ENCODE results near the gene PLCG1.

PLCG1 gene

GRCh38 chr20:41145821-41146620 lies 8.7 kb downstream of the PLCG1 start:
- no peak for DNase-seq (ENCODE audit: extremely low read depth, low read depth)
- TF ChIP-seq CTCF (IDR thresholded peaks at IDR 0.05; ENCODE audit: low read depth, low read length, missing control alignments): no peak
- no peak overlapping the region for H3K4me3 ChIP-seq (replicated peaks; ENCODE audit: low read depth, low read length)

GRCh38 chr20:41147767-41148191 lies 10.4 kb downstream of the PLCG1 start:
- no peak overlapping the region for H3K4me3 ChIP-seq (replicated peaks; ENCODE audit: low read depth, low read length)
- no peak for DNase-seq (ENCODE audit: extremely low read depth, low read depth)
- no peak for TF ChIP-seq CTCF (IDR thresholded peaks at IDR 0.05; ENCODE audit: low read depth, low read length, missing control alignments)

GRCh38 chr20:41148942-41149341 lies 11.6 kb downstream of the PLCG1 start:
- H3K4me3 ChIP-seq (replicated peaks; ENCODE audit: low read depth, low read length): no peak overlapping the region
- DNase-seq (ENCODE audit: extremely low read depth, low read depth): no peak
- TF ChIP-seq CTCF (IDR thresholded peaks at IDR 0.05; ENCODE audit: low read depth, low read length, missing control alignments): no peak

GRCh38 chr20:41150664-41151063 lies 13.3 kb downstream of the PLCG1 start:
- no peak overlapping the region for H3K4me3 ChIP-seq (replicated peaks; ENCODE audit: low read depth, low read length)
- TF ChIP-seq CTCF (IDR thresholded peaks at IDR 0.05; ENCODE audit: low read depth, low read length, missing control alignments): no peak
- DNase-seq (ENCODE audit: extremely low read depth, low read depth): no peak

GRCh38 chr20:41151134-41151869 lies 14.0 kb downstream of the PLCG1 start:
- TF ChIP-seq CTCF (IDR thresholded peaks at IDR 0.05; ENCODE audit: low read depth, low read length, missing control alignments): no peak
- no peak overlapping the region for H3K4me3 ChIP-seq (replicated peaks; ENCODE audit: low read depth, low read length)

GRCh38 chr20:41152108-41152757 lies 14.9 kb downstream of the PLCG1 start:
- no peak for TF ChIP-seq CTCF (IDR thresholded peaks at IDR 0.05; ENCODE audit: low read depth, low read length, missing control alignments)
- no peak for DNase-seq (ENCODE audit: extremely low read depth, low read depth)
- no peak overlapping the region for H3K4me3 ChIP-seq (replicated peaks; ENCODE audit: low read depth, low read length)

More at GRCh38 chr20:41151134-41151869, 14.0 kb downstream of the PLCG1 start:
- no peak for DNase-seq (ENCODE audit: extremely low read depth, low read depth)

All from HFF-Myc (cell line).